ENCODE measurements around the gene PUM2.

PUM2 gene

DNA sequence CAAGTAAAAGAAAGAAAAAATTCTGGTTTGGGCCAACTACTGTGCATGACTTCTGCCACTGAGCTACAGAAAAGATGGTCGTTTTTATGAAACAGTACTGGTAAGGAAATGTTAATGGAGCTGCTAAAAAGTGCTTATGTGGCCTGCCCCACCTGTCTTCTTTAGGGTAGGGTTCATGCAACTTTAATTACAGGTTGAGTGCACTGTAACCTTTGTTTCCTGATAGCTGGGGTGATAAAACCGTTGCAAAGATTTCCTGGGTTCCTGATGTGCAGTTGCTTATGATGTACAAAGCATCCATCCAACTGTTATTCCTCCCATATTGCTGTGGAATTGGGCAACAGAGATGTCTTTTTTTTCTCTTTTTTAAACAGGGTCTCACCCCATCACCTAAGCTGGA, 34.3 kb upstream of the PUM2 start:
- no peaks in the 10 kb centered on the region for H3K27me3 ChIP-seq (ENCODE audit: low read depth, low read length)
- no peak overlapping the region for H3K9ac ChIP-seq (ENCODE audit: low read length)
- no peaks in the 10 kb centered on the region for H3K79me2 ChIP-seq (ENCODE audit: low read length)
- no peaks in the 10 kb centered on the region for H3K36me3 ChIP-seq (replicated peaks; ENCODE audit: low read depth, low read length)
- no peaks in the 10 kb centered on the region for H3K4me1 ChIP-seq (ENCODE audit: low read length)
- TF ChIP-seq EZH2phosphoT487 (IDR thresholded peaks at IDR 0.05; ENCODE audit: low read depth): no peak
- TF ChIP-seq, protein P1, sequence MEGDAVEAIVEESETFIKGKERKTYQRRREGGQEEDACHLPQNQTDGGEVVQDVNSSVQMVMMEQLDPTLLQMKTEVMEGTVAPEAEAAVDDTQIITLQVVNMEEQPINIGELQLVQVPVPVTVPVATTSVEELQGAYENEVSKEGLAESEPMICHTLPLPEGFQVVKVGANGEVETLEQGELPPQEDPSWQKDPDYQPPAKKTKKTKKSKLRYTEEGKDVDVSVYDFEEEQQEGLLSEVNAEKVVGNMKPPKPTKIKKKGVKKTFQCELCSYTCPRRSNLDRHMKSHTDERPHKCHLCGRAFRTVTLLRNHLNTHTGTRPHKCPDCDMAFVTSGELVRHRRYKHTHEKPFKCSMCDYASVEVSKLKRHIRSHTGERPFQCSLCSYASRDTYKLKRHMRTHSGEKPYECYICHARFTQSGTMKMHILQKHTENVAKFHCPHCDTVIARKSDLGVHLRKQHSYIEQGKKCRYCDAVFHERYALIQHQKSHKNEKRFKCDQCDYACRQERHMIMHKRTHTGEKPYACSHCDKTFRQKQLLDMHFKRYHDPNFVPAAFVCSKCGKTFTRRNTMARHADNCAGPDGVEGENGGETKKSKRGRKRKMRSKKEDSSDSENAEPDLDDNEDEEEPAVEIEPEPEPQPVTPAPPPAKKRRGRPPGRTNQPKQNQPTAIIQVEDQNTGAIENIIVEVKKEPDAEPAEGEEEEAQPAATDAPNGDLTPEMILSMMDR (IDR thresholded peaks at IDR 0.05; ENCODE audit: low read depth, low read length): no peak
- no peak overlapping the region for H3K4me2 ChIP-seq (ENCODE audit: low read length)
- no peak overlapping the region for H3K4me3 ChIP-seq (ENCODE audit: low read length)
- H2AFZ ChIP-seq (ENCODE audit: low read depth, low read length): no peak overlapping the region
- no peak overlapping the region for H3K27ac ChIP-seq (ENCODE audit: low read length)
- no peaks in the 10 kb centered on the region for H3K9me3 ChIP-seq (ENCODE audit: insufficient read depth, low read length)
- no peaks in the 10 kb centered on the region for H4K20me1 ChIP-seq (ENCODE audit: insufficient read depth, low read length)

DNA sequence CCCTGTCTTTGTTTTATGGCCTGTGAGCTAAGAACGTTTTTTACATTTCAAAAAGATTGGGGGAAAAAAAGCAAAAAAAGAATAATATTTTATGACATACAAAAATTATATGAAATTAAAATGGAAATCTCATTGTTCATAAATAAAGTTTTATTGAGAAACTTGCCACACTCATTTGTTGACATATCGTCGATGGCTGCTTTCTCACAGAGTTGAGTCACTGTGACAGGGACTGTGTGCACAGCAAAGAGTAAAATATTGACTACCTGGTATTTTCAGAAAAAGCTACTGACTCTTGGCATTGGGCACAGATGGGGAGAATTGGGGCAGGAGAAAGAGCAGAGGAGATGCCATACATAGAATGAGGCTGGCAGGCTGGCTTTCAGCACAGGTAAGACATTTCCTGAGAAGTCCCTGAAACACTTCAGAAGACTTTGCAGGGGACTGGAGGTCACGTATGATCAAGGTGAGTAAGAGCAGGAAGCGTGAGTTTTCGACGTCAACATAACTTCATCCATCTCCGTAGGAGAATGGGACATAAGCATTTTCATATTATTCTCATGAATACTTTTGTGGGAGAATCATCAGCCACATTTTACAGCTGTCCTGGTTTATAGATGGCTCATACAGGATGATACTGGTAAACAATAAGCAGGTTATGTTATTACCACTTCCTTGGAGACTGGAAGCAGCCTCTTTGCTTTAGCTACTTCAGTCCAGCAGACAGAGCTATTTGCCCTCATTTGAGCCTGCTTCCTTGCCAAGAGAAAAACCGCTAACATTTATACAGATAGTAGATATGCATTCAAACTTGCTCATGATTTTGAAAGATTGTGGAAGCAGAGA, 32.5 kb upstream of the PUM2 start:
- no peak overlapping the region for H3K4me3 ChIP-seq (ENCODE audit: low read length)
- no peaks in the 10 kb centered on the region for H3K9me3 ChIP-seq (ENCODE audit: insufficient read depth, low read length)
- no peaks in the 10 kb centered on the region for H4K20me1 ChIP-seq (ENCODE audit: insufficient read depth, low read length)
- H3K27ac ChIP-seq (ENCODE audit: low read length): no peak overlapping the region
- no peak for TF ChIP-seq EZH2phosphoT487 (IDR thresholded peaks at IDR 0.05; ENCODE audit: low read depth)
- TF ChIP-seq, protein P1 (IDR thresholded peaks at IDR 0.05; ENCODE audit: low read depth, low read length): no peak
- 0 out of 2 replicates have a peak, but pooled peaks cover 3% of the 10 kb centered on the region for H3K27me3 ChIP-seq (ENCODE audit: low read depth, low read length)
- H3K9ac ChIP-seq (ENCODE audit: low read length): no peak overlapping the region
- no peak overlapping the region for H2AFZ ChIP-seq (ENCODE audit: low read depth, low read length)
- H3K36me3 ChIP-seq (replicated peaks; ENCODE audit: low read depth, low read length): no peaks in the 10 kb centered on the region
- no peak overlapping the region for H3K4me2 ChIP-seq (ENCODE audit: low read length)
- no peaks in the 10 kb centered on the region for H3K4me1 ChIP-seq (ENCODE audit: low read length)
- H3K79me2 ChIP-seq (ENCODE audit: low read length): no peaks in the 10 kb centered on the region

DNA sequence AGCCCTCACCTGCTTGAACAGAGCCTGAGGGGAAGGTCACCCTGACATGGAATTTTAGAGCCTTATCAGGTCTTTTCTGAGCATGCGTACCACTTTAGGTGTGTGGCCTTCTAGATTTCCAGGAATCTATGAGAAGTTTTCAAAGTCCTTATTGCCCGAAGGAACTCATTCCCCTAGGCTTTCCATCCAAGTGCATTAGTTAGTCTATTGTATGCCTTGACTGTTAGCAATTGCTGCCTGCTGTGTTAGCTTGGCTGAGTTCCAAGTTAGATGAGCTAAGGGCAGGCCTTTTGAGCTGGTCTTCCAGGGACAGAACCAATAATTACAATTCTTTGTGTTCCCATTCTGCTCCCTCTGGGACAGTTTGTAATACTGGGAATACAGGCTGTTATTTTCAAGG, 30.8 kb upstream of the PUM2 start:
- no peak overlapping the region for H3K27ac ChIP-seq (ENCODE audit: low read length)
- H3K9me3 ChIP-seq (ENCODE audit: insufficient read depth, low read length): no peaks in the 10 kb centered on the region
- H3K9ac ChIP-seq (ENCODE audit: low read length): no peak overlapping the region
- no peaks in the 10 kb centered on the region for H3K36me3 ChIP-seq (replicated peaks; ENCODE audit: low read depth, low read length)
- H3K4me2 ChIP-seq (ENCODE audit: low read length): no peak overlapping the region
- no peaks in the 10 kb centered on the region for H3K4me1 ChIP-seq (ENCODE audit: low read length)
- H3K79me2 ChIP-seq (ENCODE audit: low read length): no peaks in the 10 kb centered on the region
- no peak overlapping the region for H2AFZ ChIP-seq (ENCODE audit: low read depth, low read length)
- H4K20me1 ChIP-seq (ENCODE audit: insufficient read depth, low read length): no peaks in the 10 kb centered on the region
- TF ChIP-seq EZH2phosphoT487 (IDR thresholded peaks at IDR 0.05; ENCODE audit: low read depth): no peak
- TF ChIP-seq, protein P1 (IDR thresholded peaks at IDR 0.05; ENCODE audit: low read depth, low read length): no peak
- H3K27me3 ChIP-seq (ENCODE audit: low read depth, low read length): 0 out of 2 replicates have a peak, but pooled peaks cover 14% of the 10 kb centered on the region
- H3K4me3 ChIP-seq (ENCODE audit: low read length): no peak overlapping the region

DNA sequence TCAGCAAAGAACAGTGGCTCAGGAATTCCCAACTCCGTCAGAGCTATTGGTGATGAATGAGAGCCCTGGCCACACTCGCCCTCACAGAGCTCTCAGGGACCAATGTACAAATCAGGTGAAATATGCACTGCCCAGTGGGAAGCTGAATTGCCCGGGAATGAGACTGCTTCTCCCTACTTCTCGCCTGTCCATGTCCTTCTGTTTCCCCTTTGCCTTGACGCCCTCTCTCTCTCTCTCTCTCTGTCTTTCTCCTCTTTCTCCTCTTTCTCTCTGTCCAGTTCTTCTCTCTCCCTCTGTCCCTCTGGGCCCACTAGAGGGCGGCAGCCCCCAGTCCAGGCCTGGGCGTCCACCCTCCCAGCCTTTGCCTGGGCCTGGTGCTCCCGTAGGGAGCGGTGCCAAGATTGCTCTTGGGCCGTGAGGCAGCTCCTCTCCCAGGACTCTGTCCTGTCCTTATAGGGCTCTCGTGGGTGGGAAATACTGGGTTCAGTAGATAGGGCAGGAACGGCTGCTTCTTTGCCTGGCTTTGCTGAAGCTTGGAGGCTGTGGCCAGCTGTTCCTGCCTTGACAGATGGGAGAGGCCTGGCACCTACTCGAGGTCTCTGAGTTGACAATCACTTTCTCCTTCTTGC, 28.4 kb upstream of the PUM2 start:
- Histone ChIP-seq H3K9me3 (ENCODE audit: insufficient read depth, low read length) (no peaks in the 10 kb centered on the region), H3K4me2 (ENCODE audit: low read length) (no peak overlapping the region), H3K27me3 (ENCODE audit: low read depth, low read length) (peaks cover 19% of the 10 kb centered on the region; the same call in 1 of the 2 replicates), H2AFZ (ENCODE audit: low read depth, low read length) (no peak overlapping the region), H3K27ac (ENCODE audit: low read length) (no peak overlapping the region), H3K4me3 (ENCODE audit: low read length) (no peak overlapping the region), H3K79me2 (ENCODE audit: low read length) (no peaks in the 10 kb centered on the region), H3K36me3 (replicated peaks; ENCODE audit: low read depth, low read length) (no peaks in the 10 kb centered on the region), H3K9ac (ENCODE audit: low read length) (no peak overlapping the region), H3K4me1 (ENCODE audit: low read length) (no peaks in the 10 kb centered on the region), H4K20me1 (ENCODE audit: insufficient read depth, low read length) (no peaks in the 10 kb centered on the region)
- no peak for TF ChIP-seq EZH2phosphoT487 (IDR thresholded peaks at IDR 0.05; ENCODE audit: low read depth)
- TF ChIP-seq, protein P1 (IDR thresholded peaks at IDR 0.05; ENCODE audit: low read depth, low read length): peak; percentile 53

Measured in OCI-LY3 (cell line).